ENCODE results near the gene ZDHHC8. TPM values are rescaled to one million over a fixed set of nuclear protein-coding genes. Genes with fewer than 3 reads are reported as not detected.

Gene ZDHHC8
- total RNA-seq, 1 donor from 2014 or later: 100 TPM

- DNase-seq: no peak
- no peaks in the 10 kb centered on the region for H3K36me3 Mint-ChIP-seq (ENCODE audit: low read depth)
- peaks cover 2% of the 10 kb centered on the region for H3K4me1 Mint-ChIP-seq
- intact Hi-C loops (cut with micrococcal nuclease): no loop called here
- H3K27me3 Mint-ChIP-seq: no peaks in the 10 kb centered on the region
- no peaks in the 10 kb centered on the region for H3K9me3 Mint-ChIP-seq
- no peak overlapping the region for H3K4me3 Mint-ChIP-seq
- H3K27ac Mint-ChIP-seq: no peak overlapping the region
Observed at GRCh38 chr22:20145206-20145831, 13.7 kb downstream of the ZDHHC8 start.

- no peaks in the 10 kb centered on the region for H3K36me3 Mint-ChIP-seq (ENCODE audit: low read depth)
- H3K27ac Mint-ChIP-seq: no peak overlapping the region
- peaks cover 2% of the 10 kb centered on the region for H3K4me1 Mint-ChIP-seq
- no peaks in the 10 kb centered on the region for H3K9me3 Mint-ChIP-seq
- DNase-seq: no peak
- H3K27me3 Mint-ChIP-seq: no peaks in the 10 kb centered on the region
- no peak overlapping the region for H3K4me3 Mint-ChIP-seq
- intact Hi-C loops (cut with micrococcal nuclease): no loop called here
Observed at GRCh38 chr22:20145832-20146223, 14.2 kb downstream of the ZDHHC8 start.

GRCh38 chr22:20146777-20147176 is 15.2 kb downstream of the ZDHHC8 start:
- H3K27ac Mint-ChIP-seq: no peak overlapping the region

GRCh38 chr22:20147237-20147988 is 15.8 kb downstream of the ZDHHC8 start:
- intact Hi-C loops (cut with micrococcal nuclease): no loop called here
- no peaks in the 10 kb centered on the region for H3K27me3 Mint-ChIP-seq
- H3K4me1 Mint-ChIP-seq: peaks cover 2% of the 10 kb centered on the region
- H3K36me3 Mint-ChIP-seq (ENCODE audit: low read depth): no peaks in the 10 kb centered on the region
- no peak overlapping the region for H3K4me3 Mint-ChIP-seq
- DNase-seq: no peak
- no peaks in the 10 kb centered on the region for H3K9me3 Mint-ChIP-seq
- H3K27ac Mint-ChIP-seq: no peak overlapping the region

More at GRCh38 chr22:20146777-20147176, 15.2 kb downstream of the ZDHHC8 start:
- Mint-ChIP-seq H3K9me3 (no peaks in the 10 kb centered on the region), H3K27me3 (no peaks in the 10 kb centered on the region), H3K4me3 (no peak overlapping the region), H3K4me1 (peaks cover 2% of the 10 kb centered on the region), H3K36me3 (ENCODE audit: low read depth) (no peaks in the 10 kb centered on the region)
- intact Hi-C loops (cut with micrococcal nuclease): no loop called here
- no peak for DNase-seq

GRCh38 chr22:20148414-20148813 is 16.8 kb downstream of the ZDHHC8 start:
- intact Hi-C loops (cut with micrococcal nuclease): no loop called here
- DNase-seq: no peak
- Mint-ChIP-seq H3K36me3 (ENCODE audit: low read depth) (no peaks in the 10 kb centered on the region), H3K9me3 (no peaks in the 10 kb centered on the region), H3K4me1 (peaks cover 2% of the 10 kb centered on the region), H3K27me3 (no peaks in the 10 kb centered on the region), H3K4me3 (no peak overlapping the region), H3K27ac (no peak overlapping the region)

GRCh38 chr22:20149257-20150250 is 17.9 kb downstream of the ZDHHC8 start:
- intact Hi-C loops (cut with micrococcal nuclease): no loop called here
- no peaks in the 10 kb centered on the region for H3K27me3 Mint-ChIP-seq
- H3K4me3 Mint-ChIP-seq: no peak overlapping the region
- peaks cover 2% of the 10 kb centered on the region for H3K4me1 Mint-ChIP-seq
- no peaks in the 10 kb centered on the region for H3K36me3 Mint-ChIP-seq (ENCODE audit: low read depth)
- DNase-seq: no peak
- H3K27ac Mint-ChIP-seq: no peak overlapping the region
- H3K9me3 Mint-ChIP-seq: no peaks in the 10 kb centered on the region

- no peaks in the 10 kb centered on the region for H3K9me3 Mint-ChIP-seq
- DNase-seq: no peak
- H3K4me1 Mint-ChIP-seq: peaks cover 2% of the 10 kb centered on the region
- H3K4me3 Mint-ChIP-seq: no peak within 1 kb of the TSS
- H3K27me3 Mint-ChIP-seq: no peaks in the 10 kb centered on the region
- intact Hi-C loops (cut with micrococcal nuclease): no loop called here
- no peak within 1 kb of the TSS for H3K27ac Mint-ChIP-seq
- no peaks in the 10 kb centered on the region for H3K36me3 Mint-ChIP-seq (ENCODE audit: low read depth)
Observed at GRCh38 chr22:20150381-20151275, 19.0 kb downstream of the ZDHHC8 start, which contains the start of gene CCDC188. Gene CCDC188 (minus strand): TSS chr22:20151055. CDS start chr22:20150986, 69 bp downstream.

GRCh38 chr22:20151276-20151588 is 19.6 kb downstream of the ZDHHC8 start:
- H3K27ac Mint-ChIP-seq: no peak overlapping the region
- H3K4me1 Mint-ChIP-seq: peaks cover 2% of the 10 kb centered on the region
- no peaks in the 10 kb centered on the region for H3K27me3 Mint-ChIP-seq
- intact Hi-C loops (cut with micrococcal nuclease): no loop called here
- DNase-seq: no peak
- no peaks in the 10 kb centered on the region for H3K36me3 Mint-ChIP-seq (ENCODE audit: low read depth)
- H3K9me3 Mint-ChIP-seq: no peaks in the 10 kb centered on the region
- no peak overlapping the region for H3K4me3 Mint-ChIP-seq

GRCh38 chr22:20152464-20152890 is 20.9 kb downstream of the ZDHHC8 start:
- intact Hi-C loops (cut with micrococcal nuclease): no loop called here
- Mint-ChIP-seq H3K27ac (no peak overlapping the region), H3K4me3 (no peak overlapping the region), H3K36me3 (ENCODE audit: low read depth) (no peaks in the 10 kb centered on the region), H3K4me1 (peaks cover 2% of the 10 kb centered on the region), H3K27me3 (no peaks in the 10 kb centered on the region), H3K9me3 (no peaks in the 10 kb centered on the region)
- no peak for DNase-seq

- Mint-ChIP-seq H3K27ac (no peak overlapping the region), H3K36me3 (ENCODE audit: low read depth) (no peaks in the 10 kb centered on the region), H3K4me3 (no peak overlapping the region), H3K27me3 (no peaks in the 10 kb centered on the region), H3K4me1 (peaks cover 2% of the 10 kb centered on the region), H3K9me3 (no peaks in the 10 kb centered on the region)
- intact Hi-C loops (cut with micrococcal nuclease): no loop called here
- DNase-seq: no peak
Observed at GRCh38 chr22:20153945-20154344, 22.3 kb downstream of the ZDHHC8 start.

- Mint-ChIP-seq H3K4me1 (peaks cover 2% of the 10 kb centered on the region), H3K27me3 (no peaks in the 10 kb centered on the region), H3K4me3 (no peak overlapping the region), H3K36me3 (ENCODE audit: low read depth) (no peaks in the 10 kb centered on the region), H3K27ac (no peak overlapping the region), H3K9me3 (no peaks in the 10 kb centered on the region)
- DNase-seq: no peak
- intact Hi-C loops (cut with micrococcal nuclease): loop anchor here (5.0 kb wide), 1 partner anchor 113 kb away; the partner anchor contains the start of gene RTN4R
Observed at GRCh38 chr22:20154602-20155187, 23.1 kb downstream of the ZDHHC8 start.

- no peak overlapping the region for H3K27ac Mint-ChIP-seq
- H3K4me3 Mint-ChIP-seq: no peak overlapping the region
- no peaks in the 10 kb centered on the region for H3K27me3 Mint-ChIP-seq
- H3K4me1 Mint-ChIP-seq: peaks cover 2% of the 10 kb centered on the region
- H3K9me3 Mint-ChIP-seq: no peaks in the 10 kb centered on the region
- peak; percentile 78 for DNase-seq
- intact Hi-C loops (cut with micrococcal nuclease): loop anchor here (5.0 kb wide), 1 partner anchor 112 kb away; the partner anchor contains the start of gene RTN4R
- no peaks in the 10 kb centered on the region for H3K36me3 Mint-ChIP-seq (ENCODE audit: low read depth)
Observed at GRCh38 chr22:20155330-20156041, 23.9 kb downstream of the ZDHHC8 start.

Data from activated CD4-positive, alpha-beta T cell treated with anti-CD3 and anti-CD28 coated beads, Interleukin-2, amount 10 ng/mL, durations not matched to agents 24 days and 14 days (primary cell).